Gastroesophageal sphincter (tissue), 4 donors: ENCODE data around the gene POLR2F. TPM values are rescaled to one million over a fixed set of nuclear protein-coding genes. Genes with fewer than 3 reads are reported as not detected.
A peak's percentile ranks its signal among the peaks of the same experiment; 100 is the strongest.

ENCODE experiments used
- ATAC-seq: fragments of 150-250 bp; one replicate; pipeline ENCODE4 v1.9.1; 2016; ENCODE audit warnings: mild to moderate bottlenecking, moderate library complexity
- H3K27ac ChIP-seq, 4 donors: fragments of 200-600 bp; sonication (generic) in 3 of 4; 1 replicate in 3 of 4; 2 replicates in 1 of 4; pipeline ENCODE4 v1.5.1; 2016 to 2019
- H3K27me3 ChIP-seq: fragments of 200-600 bp; sonication (generic); one replicate; pipeline ENCODE4 v1.5.1; 2019
- H3K36me3 ChIP-seq, 2 donors: fragments of 200-600 bp; sonication (generic); one replicate each; pipeline ENCODE4 v1.5.1; 2019; ENCODE audit warnings: control low read depth in 1 of 2
- H3K4me1 ChIP-seq, 3 donors: fragments of 200-600 bp; sonication (generic); 1 replicate in 2 of 3; 2 replicates in 1 of 3; pipeline ENCODE4 v1.5.1; 2016 to 2019; ENCODE audit warnings: control low read depth in 2 of 3
- H3K4me3 ChIP-seq, 2 donors: fragments of 200-600 bp; sonication (generic); one replicate each; pipeline ENCODE4 v1.5.1; 2019; ENCODE audit warnings: mild to moderate bottlenecking in 1 of 2, moderate library complexity in 1 of 2
- H3K9me3 ChIP-seq, 3 donors: fragments of 200-600 bp; sonication (generic); one replicate each; pipeline ENCODE4 v1.5.1; 2017 to 2019; ENCODE audit warnings: control low read depth in 2 of 3
- EP300 ChIP-seq: sonication (generic); formaldehyde crosslinking; IDR thresholded peaks from one replicate; pipeline ENCODE4 v1.6.1; 2017; ENCODE audit warnings: antibody characterized with exemption, mild to moderate bottlenecking
- POLR2A ChIP-seq, 2 donors: fragments of 450-650 bp; IDR thresholded peaks; one replicate each; pipeline ENCODE4 v1.6.1; 2017; ENCODE audit warnings: antibody characterized with exemption in 2 of 2, mild to moderate bottlenecking in 2 of 2, moderate library complexity in 1 of 2
- POLR2AphosphoS5 ChIP-seq: sonication (generic); formaldehyde crosslinking; IDR thresholded peaks from one replicate; pipeline ENCODE4 v1.6.1; 2017; ENCODE audit warnings: antibody characterized with exemption
- WGBS, 2 donors: methylation state at CpG; one replicate each; pipeline ENCODE4 v1.1.5; 2018; ENCODE audit warnings: low coverage in 1 of 2; 5-methylcytosine and 5-hydroxymethylcytosine counted together
- total RNA-seq, 4 donors: library from RNA; depleted of rRNA; stranded (reverse); fragments of >200 nt; gene quantifications; one replicate each; pipeline ENCODE4 v1.1.0, GENCODE V29; 2016
- TF ChIP-seq, protein P1 (sequence below), 4 experiments: fragments of 200-600 bp in 2 of 4; fragments of 450-650 bp in 2 of 4; sonication (generic) in 1 of 4; IDR thresholded peaks; one replicate each; pipeline ENCODE4 v1.5.1; 2017 to 2019; ENCODE audit warnings: antibody characterized with exemption in 4 of 4, mild to moderate bottlenecking in 2 of 4, moderate library complexity in 2 of 4

Gene POLR2F
- total RNA-seq, 4 donors from 2014 or later = 41.4 to 79.5 (median 72.0) TPM

DNA sequence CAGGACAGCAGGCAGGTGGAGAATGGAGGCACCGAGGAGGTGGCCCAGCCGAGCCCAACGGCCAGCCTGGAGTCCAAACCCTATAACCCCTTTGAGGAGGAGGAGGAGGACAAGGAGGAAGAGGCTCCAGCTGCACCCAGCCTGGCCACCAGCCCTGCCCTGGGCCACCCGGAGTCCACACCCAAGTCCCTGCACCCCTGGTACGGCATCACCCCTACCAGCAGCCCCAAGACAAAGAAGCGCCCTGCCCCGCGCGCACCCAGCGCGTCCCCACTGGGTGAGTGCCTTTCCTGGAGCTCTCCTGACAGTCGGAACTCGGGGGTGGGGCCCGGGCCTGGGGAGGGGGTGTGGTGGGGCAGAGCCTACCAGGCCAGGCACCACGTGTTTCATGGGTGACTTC, 27.7 kb upstream of the POLR2F start:
- TF ChIP-seq POLR2AphosphoS5 = no peak
- TF ChIP-seq, protein P1, sequence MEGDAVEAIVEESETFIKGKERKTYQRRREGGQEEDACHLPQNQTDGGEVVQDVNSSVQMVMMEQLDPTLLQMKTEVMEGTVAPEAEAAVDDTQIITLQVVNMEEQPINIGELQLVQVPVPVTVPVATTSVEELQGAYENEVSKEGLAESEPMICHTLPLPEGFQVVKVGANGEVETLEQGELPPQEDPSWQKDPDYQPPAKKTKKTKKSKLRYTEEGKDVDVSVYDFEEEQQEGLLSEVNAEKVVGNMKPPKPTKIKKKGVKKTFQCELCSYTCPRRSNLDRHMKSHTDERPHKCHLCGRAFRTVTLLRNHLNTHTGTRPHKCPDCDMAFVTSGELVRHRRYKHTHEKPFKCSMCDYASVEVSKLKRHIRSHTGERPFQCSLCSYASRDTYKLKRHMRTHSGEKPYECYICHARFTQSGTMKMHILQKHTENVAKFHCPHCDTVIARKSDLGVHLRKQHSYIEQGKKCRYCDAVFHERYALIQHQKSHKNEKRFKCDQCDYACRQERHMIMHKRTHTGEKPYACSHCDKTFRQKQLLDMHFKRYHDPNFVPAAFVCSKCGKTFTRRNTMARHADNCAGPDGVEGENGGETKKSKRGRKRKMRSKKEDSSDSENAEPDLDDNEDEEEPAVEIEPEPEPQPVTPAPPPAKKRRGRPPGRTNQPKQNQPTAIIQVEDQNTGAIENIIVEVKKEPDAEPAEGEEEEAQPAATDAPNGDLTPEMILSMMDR (IDR thresholded peaks at IDR 0.05) = no peak
- peaks cover 0 to 42% (median 4%) of the 10 kb centered on the region in 3 donors for H3K4me1 ChIP-seq
- H3K27ac ChIP-seq = peak overlapping the region in 3 of 4 donors; percentile 51 to 78 (median 54)
- no peaks in the 10 kb centered on the region for H3K9me3 ChIP-seq
- no peak overlapping the region for H3K4me3 ChIP-seq
- H3K36me3 ChIP-seq = peaks cover 0 to 98% of the 10 kb centered on the region in 2 donors
- H3K27me3 ChIP-seq = no peaks in the 10 kb centered on the region
- ATAC-seq = no peak
- no CpG with 5 or more reads among the region's 15 CpGs for WGBS, 2 donors

DNA sequence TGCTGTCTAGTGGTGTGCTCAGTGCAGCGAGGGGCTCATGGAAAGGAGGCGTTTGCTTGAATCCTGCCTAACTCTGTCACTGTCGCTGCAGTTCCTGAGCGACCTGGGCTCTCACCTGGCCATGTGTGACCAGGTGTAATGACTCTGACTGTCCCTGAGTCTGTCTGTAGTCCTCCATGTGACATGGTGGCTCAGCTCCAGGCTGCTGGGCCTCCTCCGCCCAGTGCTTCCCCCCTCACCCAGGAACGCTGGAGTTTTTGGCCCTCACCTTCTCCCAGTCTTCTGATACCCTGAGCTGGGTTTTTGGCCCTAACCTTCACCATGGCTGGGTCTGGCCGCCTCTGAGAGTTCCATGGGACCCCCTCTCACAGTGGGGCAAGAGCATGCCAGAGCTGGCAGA, 27.1 kb upstream of the POLR2F start:
- H3K27ac ChIP-seq = peak overlapping the region in 3 of 4 donors; percentile 51 to 78 (median 54)
- H3K4me3 ChIP-seq = no peak overlapping the region
- H3K9me3 ChIP-seq = no peaks in the 10 kb centered on the region
- H3K36me3 ChIP-seq = peaks cover 0 to 98% of the 10 kb centered on the region in 2 donors
- ATAC-seq = no peak
- TF ChIP-seq EP300 = no peak
- TF ChIP-seq, protein P1 (IDR thresholded peaks at IDR 0.05) = no peak
- TF ChIP-seq POLR2A (IDR thresholded peaks at IDR 0.05) = no peak
- TF ChIP-seq POLR2AphosphoS5 = no peak
- no CpG with 5 or more reads among the region's 7 CpGs for WGBS, 2 donors
- peaks cover 0 to 48% (median 4%) of the 10 kb centered on the region in 3 donors for H3K4me1 ChIP-seq
- H3K27me3 ChIP-seq = no peaks in the 10 kb centered on the region

DNA sequence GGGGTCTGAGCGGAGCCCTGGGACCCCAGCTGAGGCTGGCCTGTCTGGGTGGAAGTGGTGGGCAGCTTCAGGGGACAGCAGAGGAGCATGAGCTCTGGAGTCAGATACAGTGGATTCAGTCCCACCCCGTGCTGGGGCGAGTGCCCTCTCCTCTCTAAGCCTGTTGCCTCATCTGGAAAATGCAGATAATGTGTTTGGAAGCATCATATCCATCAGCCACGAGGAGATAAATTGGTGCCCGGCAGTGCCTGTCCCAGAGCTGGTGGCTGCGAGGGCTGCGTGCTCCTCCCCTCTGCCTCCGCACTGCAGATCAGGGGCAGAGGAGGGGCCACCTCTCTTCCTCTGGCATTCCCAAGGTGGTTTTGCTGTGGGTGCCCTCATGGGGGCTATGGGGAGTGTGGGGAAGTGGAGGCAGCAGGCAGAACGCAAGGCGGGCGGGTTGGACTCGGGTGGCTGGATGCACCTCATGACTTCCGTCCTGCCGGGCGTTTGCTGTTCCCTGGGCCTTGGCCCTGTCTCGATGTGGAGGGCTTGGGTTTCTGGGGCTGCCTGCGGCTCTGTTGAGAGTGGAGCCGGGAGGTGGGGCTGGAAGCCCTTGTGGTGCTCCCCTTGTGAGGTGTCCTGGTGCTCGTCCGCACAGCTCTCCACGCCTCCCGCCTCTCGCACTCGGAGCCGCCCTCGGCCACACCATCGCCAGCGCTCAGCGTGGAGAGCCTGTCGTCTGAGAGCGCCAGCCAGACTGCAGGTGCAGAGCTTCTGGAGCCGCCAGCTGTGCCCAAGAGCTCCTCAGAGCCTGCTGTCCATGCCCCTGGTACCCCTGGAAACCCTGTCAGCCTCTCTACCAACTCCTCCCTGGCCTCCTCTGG, 26.5 kb upstream of the POLR2F start:
- Histone ChIP-seq H3K27me3 (no peaks in the 10 kb centered on the region), H3K4me3 (no peak overlapping the region), H3K27ac (peak overlapping the region in 3 of 4 donors; percentile 51 to 78 (median 54)), H3K4me1 (peaks cover 0 to 46% (median 4%) of the 10 kb centered on the region in 3 donors), H3K9me3 (no peaks in the 10 kb centered on the region), H3K36me3 (peaks cover 0 to 98% of the 10 kb centered on the region in 2 donors)
- no peak for ATAC-seq
- TF ChIP-seq, protein P1 (IDR thresholded peaks at IDR 0.05) = no peak
- TF ChIP-seq POLR2AphosphoS5 (no peak), POLR2A (IDR thresholded peaks at IDR 0.05) (no peak), EP300 (no peak)
- WGBS, 2 donors = 69 to 100% methylated on average over 1 to 7 of the region's 32 CpGs

DNA sequence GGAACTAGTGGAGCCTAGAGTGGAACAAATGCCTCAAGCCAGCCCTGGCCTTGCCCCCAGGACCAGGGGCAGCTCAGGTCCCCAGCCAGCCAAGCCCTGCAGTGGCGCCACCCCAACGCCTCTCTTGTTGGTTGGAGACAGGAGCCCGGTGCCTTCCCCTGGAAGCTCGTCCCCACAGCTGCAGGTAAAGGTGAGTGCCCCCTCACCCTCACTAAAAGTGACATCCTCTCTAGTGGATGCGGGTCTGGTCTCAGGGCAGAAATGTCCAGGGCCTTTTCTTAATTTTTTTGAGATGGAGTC, 25.9 kb upstream of the POLR2F start:
- Histone ChIP-seq H3K4me1 (peaks cover 0 to 48% (median 4%) of the 10 kb centered on the region in 3 donors), H3K36me3 (peaks cover 0 to 99% of the 10 kb centered on the region in 2 donors), H3K27ac (peak overlapping the region in 3 of 4 donors; percentile 14 to 78 (median 51)), H3K9me3 (no peaks in the 10 kb centered on the region), H3K27me3 (no peaks in the 10 kb centered on the region), H3K4me3 (no peak overlapping the region)
- TF ChIP-seq POLR2A (IDR thresholded peaks at IDR 0.05) (no peak), POLR2AphosphoS5 (no peak), EP300 (no peak)
- TF ChIP-seq, protein P1 (IDR thresholded peaks at IDR 0.05) = no peak
- ATAC-seq = no peak
- whole genome bisulfite sequencing, 2 donors = 100% methylated on average over 1 of the region's 5 CpGs; no CpG with 5 or more reads in 1 of the 2 donors

DNA sequence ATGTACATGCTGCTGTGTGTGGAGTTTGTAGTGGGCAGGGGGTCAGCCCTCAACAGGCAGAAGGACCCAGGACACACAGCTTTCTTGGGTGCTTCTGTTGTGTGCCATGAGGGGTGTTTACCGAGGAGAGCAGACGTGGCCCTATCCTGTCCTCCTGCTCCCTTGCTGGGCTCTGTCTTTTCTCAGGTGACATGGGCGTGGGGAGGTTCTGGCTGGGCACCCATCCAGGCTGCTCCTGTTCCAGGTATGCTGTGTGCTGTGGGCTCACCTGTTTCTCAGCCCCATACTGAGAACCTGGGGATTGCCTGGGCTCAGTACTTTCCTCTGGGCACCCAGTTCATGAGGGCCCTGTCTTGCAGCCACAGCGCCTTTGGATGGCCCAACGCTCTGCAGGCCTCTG, 24.1 kb upstream of the POLR2F start:
- WGBS, 2 donors = no CpG with 5 or more reads among the region's 5 CpGs
- no peak for ATAC-seq
- Histone ChIP-seq H3K36me3 (peaks cover 0 to 86% of the 10 kb centered on the region in 2 donors), H3K27me3 (no peaks in the 10 kb centered on the region), H3K4me3 (no peak overlapping the region), H3K9me3 (no peaks in the 10 kb centered on the region), H3K27ac (peak overlapping the region in 3 of 4 donors; percentile 78 to 83 (median 78)), H3K4me1 (peaks cover 3 to 64% (median 9%) of the 10 kb centered on the region in 3 donors)
- TF ChIP-seq, protein P1 (IDR thresholded peaks at IDR 0.05) = no peak
- TF ChIP-seq POLR2A (IDR thresholded peaks at IDR 0.05) = no peak
- no peak for TF ChIP-seq POLR2AphosphoS5
- TF ChIP-seq EP300 = no peak
